GM12865 (cell line): ENCODE data around the gene KLC3.

Experiments used
- DNase-seq: peaks from one replicate; pipeline ENCODE4 v3.0.0; 2010; ENCODE audit warnings: low read depth
- H3K4me3 ChIP-seq: 2 replicates; pipeline ENCODE4 v1.5.1; 2011; ENCODE audit warnings: mild to moderate bottlenecking, low read depth, low read length, control low read depth
- CTCF ChIP-seq: IDR thresholded peaks from 2 replicates; pipeline ENCODE4 v1.5.1; 2011; ENCODE audit warnings: low read length, control low read depth, low read depth, inconsistent platforms; ENCODE audit not compliant: insufficient read depth; ENCODE audit errors: missing control alignments

Gene KLC3

DNA sequence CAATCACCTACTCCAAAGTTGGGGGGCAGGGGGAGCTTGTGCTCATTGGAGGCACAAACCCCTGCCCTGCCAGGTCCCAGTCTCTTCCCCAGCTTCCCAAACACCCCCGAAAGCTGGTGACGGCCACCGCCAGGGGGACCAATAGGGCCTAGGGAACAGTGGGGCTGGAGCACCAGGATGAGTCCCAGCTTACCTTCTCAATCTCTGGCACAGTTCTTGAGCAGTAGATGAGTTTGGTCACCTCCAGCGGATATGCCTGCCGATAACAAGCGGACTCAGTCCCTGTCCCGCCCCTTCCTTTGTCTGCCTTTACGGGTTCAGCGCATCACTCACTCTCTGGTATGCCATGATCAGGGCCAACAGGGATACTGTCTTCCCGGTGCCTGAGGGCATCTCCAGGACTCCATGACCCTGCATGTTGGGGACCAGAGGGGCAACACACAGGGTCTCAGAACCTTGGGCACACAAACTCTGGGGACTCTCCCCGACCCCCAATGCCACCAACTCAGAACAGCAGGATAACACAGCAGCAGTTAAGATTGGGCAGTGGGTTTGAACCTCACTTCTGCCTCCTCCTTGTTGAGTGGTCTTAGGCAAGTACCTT lies 28.3 kb downstream of the KLC3 start:
- DNase-seq: no peak
- no peak for TF ChIP-seq CTCF
- H3K4me3 ChIP-seq: no peak overlapping the region

DNA sequence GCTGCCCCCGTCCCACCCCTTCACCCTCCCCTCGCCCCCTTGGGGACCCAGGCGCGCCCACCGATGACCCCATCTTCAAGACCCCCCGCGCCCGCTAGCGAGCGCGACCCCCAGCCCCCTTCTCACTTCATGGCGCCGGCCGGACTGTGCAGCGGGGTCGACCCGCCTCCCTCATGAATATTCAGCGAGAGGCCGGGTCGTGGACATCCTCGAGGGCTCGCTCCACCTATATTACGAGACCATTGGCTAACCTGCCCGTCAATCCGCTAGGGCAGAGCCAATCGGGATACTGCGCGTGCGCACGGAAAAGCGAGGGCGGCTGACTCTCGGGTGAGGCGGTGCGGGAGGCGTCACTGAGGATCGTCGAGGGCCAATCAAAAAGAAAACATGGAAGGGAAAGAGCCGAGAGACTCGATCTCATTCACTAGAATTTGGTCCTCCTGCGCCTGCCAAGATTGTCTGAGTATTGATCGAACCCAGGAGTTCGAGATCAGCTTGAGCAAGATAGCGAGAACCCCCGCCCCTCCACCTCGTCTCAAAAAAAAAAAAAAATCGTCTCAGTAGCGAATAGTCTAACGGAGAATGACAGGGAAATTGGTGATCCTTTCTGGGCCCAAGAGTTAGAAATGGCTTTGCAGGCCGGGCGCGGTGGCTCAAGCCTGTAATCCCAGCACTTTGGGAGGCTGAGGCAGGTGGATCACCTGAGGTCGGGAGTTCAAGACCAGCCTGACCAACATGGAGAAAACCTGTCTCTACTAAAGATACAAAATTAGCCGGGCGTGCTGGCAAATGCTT lies 30.1 kb downstream of the KLC3 start, which contains the start of gene ERCC2:
ERCC2 (minus strand) TSS at position 164 of the 795 bp plus-strand sequence; CDS start at position 131, 33 bp downstream.
- no peak for TF ChIP-seq CTCF
- DNase-seq: peak; percentile 100
- H3K4me3 ChIP-seq: peak within 1 kb of the TSS; percentile 86

DNA sequence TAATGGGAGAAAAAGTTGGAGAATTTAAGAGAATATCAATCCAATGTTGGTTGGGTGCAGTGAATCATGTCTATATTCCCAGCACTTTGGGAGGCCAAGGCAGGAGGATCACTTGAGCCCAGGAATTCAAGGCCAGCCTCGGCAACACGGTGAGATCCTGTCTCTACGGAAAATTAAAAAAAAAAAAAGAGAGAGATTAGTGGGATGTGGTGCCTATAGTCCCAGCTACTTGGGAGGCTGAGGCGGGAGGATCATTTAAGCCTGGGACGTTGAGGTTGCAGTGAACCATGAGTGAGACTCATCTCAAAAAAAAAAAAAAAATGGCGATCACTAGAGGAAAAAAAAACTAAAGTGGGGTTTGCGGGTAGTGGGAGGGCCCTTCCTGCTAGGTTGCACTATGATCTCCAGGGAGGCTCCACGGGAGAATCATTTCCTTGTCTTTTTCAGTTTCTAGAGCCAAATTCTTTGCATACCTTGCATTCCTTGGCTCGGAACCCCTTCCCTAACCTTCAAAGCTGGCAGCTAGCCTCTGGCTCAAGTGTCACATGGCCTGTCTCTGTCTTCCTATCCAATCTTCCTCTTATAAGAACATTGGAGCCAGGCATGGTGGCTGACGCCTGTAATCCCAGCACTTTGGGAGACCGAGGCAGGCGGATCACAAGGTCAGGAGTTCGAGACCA lies 35.6 kb downstream of the KLC3 start:
- no peak overlapping the region for H3K4me3 ChIP-seq

DNA sequence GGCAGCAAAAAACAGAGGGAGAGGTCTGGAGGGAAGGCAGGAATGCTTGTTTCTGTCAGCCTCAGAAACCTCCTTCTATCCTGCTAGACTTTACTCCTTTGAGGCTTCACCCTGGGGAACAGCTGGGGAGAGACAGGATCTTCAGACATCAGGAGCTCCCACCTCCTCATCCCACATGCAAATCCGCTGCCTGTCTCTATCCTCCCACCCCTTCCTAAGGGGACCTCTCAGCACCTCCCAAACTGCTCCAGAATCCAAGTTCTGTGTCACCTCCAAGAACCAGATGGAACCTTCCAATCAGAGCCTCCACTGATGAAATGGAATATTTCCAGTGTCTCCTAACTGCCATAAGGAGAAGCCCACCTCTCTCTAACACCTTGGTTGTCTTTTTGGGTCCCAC lies 39.6 kb downstream of the KLC3 start:
- DNase-seq: no peak
- TF ChIP-seq CTCF: no peak
- H3K4me3 ChIP-seq: no peak overlapping the region

More for the DNA sequence above, 35.6 kb downstream of the KLC3 start:
- no peak for DNase-seq
- no peak for TF ChIP-seq CTCF

DNA sequence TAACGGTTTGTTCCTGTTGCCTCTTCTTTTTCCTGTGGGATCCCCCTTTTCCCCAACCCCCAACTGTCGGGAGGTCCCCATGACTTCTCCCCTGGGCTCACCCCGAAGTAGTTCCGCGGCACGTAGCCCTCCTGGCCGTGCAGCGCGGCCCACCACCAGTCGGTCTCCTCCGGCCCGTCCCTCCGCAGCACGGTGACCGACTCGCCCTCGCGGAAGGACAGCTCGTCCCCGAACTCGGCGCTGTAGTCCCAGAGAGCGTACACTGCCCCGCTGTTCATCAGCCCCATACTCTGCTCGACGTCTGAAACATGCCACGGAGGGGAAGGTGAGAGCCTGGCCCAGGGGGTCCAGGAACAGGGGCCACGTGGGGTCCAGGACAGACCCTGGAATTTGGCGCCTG lies 41.9 kb downstream of the KLC3 start:
- no peak overlapping the region for H3K4me3 ChIP-seq
- no peak for TF ChIP-seq CTCF
- DNase-seq: no peak

DNA sequence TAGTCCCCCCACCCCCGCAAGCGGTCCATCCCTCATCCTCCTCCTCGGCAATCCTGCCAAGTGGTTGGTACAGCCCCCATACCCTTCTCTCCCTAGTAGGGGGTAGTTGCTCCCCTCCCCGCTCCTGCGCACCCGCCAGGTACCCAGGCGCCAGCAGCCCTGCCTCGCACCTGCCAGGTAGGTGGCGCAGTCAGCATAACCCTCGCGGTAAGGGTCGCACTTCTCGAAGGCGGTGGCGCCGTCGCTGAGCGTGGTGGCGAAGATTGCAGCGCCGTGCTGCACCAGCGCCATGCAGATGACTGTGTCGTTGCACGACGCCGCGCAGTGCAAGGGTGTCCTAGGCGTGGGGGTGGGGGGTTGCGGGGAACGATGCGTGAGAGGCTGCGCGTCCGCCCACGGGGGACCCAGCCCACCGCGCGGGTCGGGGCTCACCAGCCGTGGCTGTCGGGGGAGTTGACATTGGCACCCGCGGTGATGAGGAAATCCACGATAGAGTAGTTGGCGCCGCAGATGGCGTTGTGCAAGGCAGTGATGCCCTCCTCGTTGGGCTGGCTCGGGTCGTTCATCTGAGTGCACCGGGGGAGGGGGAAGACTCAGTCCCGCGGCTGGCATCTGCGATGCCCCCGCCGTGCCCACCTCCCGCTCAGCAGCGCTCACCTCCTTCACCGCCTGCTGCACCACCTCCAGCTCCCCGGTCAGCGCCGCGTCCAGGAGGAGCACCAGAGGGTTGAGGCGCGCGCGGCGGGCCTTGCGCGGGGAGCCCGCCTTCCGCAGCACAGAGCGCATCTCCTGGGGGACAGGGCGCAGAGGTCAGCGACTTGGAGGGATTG lies 45.1 kb downstream of the KLC3 start:
- no peak for DNase-seq
- TF ChIP-seq CTCF: no peak
- no peak overlapping the region for H3K4me3 ChIP-seq
